WI38 (cell line): ENCODE data around the gene PLBD1.

Experiments used
- H3K4me3 ChIP-seq: 2 replicates; pipeline ENCODE4 v1.5.1; 2011; ENCODE audit warnings: low read depth, mild to moderate bottlenecking, control low read depth, low read length
- TF ChIP-seq, protein P1 (sequence below): IDR thresholded peaks from 2 replicates; pipeline ENCODE4 v1.5.1; 2012; ENCODE audit warnings: low read depth, mild to moderate bottlenecking, control low read depth, low read length

Gene PLBD1

DNA sequence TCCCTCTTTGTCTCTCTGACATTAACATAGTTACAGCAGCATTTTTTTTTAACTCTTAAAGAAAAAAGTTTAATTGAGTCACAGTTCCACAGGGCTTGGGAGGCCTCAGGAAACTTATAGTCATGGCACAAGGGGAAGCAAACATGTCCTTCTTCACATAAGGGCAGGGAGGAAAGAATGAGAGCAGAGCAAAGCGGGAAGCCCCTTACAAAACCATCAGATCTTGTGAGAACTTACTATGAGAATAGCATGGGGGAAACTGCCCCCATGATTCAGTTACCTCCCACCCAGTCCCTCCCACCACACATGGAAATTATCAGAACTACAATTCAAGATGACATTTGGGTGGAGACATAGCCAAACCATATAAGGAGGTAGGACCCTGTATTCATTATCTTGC, 96.2 kb downstream of the PLBD1 start:
- TF ChIP-seq, protein P1, sequence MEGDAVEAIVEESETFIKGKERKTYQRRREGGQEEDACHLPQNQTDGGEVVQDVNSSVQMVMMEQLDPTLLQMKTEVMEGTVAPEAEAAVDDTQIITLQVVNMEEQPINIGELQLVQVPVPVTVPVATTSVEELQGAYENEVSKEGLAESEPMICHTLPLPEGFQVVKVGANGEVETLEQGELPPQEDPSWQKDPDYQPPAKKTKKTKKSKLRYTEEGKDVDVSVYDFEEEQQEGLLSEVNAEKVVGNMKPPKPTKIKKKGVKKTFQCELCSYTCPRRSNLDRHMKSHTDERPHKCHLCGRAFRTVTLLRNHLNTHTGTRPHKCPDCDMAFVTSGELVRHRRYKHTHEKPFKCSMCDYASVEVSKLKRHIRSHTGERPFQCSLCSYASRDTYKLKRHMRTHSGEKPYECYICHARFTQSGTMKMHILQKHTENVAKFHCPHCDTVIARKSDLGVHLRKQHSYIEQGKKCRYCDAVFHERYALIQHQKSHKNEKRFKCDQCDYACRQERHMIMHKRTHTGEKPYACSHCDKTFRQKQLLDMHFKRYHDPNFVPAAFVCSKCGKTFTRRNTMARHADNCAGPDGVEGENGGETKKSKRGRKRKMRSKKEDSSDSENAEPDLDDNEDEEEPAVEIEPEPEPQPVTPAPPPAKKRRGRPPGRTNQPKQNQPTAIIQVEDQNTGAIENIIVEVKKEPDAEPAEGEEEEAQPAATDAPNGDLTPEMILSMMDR = no peak
- H3K4me3 ChIP-seq = no peak overlapping the region

DNA sequence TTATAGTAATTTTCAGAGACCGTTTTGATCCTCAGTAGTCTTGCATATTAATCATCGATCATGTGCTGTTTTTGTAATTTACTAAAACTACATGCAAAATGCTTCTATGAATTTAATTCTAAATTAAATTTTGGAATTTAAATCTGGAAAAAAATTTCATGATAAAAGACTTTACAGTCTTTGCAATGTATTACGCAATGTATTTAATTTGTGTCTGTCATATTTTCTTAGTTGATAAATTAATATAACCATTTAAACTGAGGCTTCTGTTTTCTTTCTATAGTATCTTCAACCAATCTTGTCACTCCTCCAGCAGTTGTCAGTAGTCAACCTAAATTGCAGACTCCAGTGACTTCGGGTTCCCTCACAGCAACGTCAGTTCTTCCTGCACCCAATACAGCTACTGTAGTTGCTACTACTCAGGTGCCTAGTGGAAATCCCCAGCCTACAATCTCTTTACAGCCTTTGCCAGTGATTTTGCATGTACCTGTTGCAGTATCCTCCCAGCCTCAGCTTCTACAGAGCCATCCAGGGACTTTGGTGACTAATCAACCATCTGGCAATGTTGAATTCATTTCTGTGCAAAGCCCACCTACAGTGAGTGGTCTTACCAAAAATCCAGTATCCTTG, 107.4 kb downstream of the PLBD1 start:
- TF ChIP-seq, protein P1 = no peak
- no peak overlapping the region for H3K4me3 ChIP-seq

DNA sequence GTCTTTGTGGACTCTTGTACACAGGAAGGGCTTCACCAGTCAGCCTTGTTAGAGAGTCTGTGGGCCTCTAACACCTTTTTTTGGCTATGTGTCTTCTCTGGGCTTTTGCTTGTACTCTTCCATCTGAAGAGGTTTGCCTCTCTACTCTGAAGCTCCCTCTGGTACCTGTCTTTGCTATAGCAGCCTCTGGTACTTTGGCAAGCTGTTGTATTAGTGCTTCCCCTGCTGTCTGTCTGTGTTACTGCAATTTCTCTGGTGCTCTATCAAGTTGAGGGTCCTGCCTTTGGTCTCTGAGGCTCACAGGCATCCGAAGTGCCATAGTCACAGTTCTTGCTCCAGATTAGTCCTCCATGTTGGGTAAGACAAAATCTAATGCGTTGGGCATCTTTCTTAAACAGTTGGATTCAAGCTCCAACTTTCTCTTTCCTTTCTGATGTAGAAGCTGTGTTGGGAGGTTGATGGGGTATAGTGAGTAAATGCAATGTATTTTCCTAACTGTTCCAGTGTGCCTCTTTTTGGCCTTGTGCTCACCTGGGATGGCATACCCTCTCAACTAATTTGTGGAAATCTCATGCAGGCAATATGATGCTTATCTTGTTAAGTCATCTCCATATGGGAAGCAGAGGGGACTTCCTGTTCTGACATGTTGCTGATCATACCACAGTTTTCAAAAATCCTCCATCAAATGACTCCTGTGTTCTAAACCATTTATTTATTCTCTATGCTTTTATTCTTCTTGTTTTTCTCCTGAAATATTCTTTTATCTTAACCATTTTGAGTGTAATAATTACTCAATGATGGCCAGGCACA, 113.4 kb downstream of the PLBD1 start:
- TF ChIP-seq, protein P1 = peak; percentile 46
- no peak overlapping the region for H3K4me3 ChIP-seq
